ENCODE results near the gene SLPI. TPM values are rescaled to one million over a fixed set of nuclear protein-coding genes. Genes with fewer than 3 reads are reported as not detected.

Gene SLPI
- total RNA-seq, 1 donor, result 0.63 TPM

GRCh38 chr20:45288860-45289259 lies 34.5 kb upstream of the SLPI start:
- peaks cover 8% of the 10 kb centered on the region for H3K27me3 ChIP-seq (ENCODE audit: insufficient read depth, low read length)
- no peak overlapping the region for H3K4me3 ChIP-seq (ENCODE audit: low read length)

GRCh38 chr20:45288376-45288775 lies 34.0 kb upstream of the SLPI start:
- H3K4me1 ChIP-seq (ENCODE audit: insufficient read depth, low read length), result peaks cover 12% of the 10 kb centered on the region
- H3K4me3 ChIP-seq (ENCODE audit: low read length), result no peak overlapping the region
- no peaks in the 10 kb centered on the region for H3K9me3 ChIP-seq (ENCODE audit: low read depth, low read length)
- peaks cover 7% of the 10 kb centered on the region for H3K27me3 ChIP-seq (ENCODE audit: insufficient read depth, low read length)

More at GRCh38 chr20:45288860-45289259, 34.5 kb upstream of the SLPI start:
- Histone ChIP-seq H3K9me3 (ENCODE audit: low read depth, low read length) (no peaks in the 10 kb centered on the region), H3K4me1 (ENCODE audit: insufficient read depth, low read length) (peaks cover 15% of the 10 kb centered on the region)

DNA sequence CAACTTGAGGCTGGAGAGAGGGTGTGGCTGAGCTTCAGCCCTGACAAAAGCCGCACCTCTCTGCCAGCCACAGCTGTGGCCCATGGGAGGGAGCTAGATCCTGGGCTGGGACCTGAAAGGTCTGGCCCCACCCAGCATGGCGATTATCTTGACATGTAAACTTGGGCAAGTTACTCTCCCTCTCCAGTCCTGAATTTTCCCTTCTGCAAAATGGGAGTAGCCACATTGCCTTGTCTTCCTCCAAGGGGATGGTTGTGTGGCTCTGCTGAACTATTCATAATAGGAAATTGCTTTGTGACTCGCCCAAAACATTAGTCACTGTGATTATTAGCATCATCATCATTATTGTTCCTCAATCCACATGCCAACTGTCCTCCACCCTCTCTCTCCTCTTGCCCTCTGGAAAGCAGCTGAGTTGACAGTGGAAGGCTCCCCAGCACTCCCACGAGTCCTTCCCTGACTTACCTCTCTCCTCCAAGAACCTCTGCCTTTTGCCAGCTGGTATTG lies 29.2 kb upstream of the SLPI start:
- H3K4me1 ChIP-seq (ENCODE audit: insufficient read depth, low read length), result no peaks in the 10 kb centered on the region
- no peaks in the 10 kb centered on the region for H3K9me3 ChIP-seq (ENCODE audit: low read depth, low read length)
- H3K27me3 ChIP-seq (ENCODE audit: insufficient read depth, low read length), result no peaks in the 10 kb centered on the region
- no peak overlapping the region for H3K4me3 ChIP-seq (ENCODE audit: low read length)

DNA sequence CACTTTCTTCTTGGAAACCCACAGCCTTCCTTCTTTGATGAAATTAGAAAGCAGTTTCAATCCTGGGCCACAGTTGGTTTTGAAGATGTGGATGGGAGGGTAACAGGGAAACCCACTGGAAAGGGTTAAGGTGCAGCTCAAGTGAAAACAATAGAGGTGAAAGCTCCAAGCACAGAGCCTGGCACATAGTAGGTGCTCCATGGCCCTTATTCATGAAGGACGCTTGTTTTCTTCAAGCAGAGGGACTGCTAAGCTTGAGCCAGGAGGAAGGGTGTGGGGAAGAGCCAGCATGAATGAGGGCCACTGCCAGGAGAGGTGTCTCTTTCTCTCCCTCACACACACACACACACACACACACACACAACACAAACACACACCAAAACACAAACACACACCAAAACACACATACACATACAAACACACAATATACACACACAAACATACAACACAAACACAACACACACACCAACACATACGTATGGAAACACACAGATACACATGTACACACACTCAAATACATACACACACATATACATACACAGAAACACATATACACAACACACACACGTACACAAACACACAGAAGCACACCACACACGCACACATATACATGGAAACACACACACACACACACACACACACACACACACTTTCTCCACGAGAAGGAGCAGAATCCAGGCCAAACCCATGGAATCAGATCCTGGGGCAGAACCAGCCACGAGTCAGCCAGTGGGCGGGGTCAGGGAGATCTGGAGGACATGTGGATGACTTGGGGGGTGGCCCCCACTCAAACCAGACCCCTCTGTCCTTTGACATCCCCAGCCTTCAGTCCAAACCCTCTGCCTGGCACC lies 28.6 kb upstream of the SLPI start:
- Histone ChIP-seq H3K27me3 (ENCODE audit: insufficient read depth, low read length) (no peaks in the 10 kb centered on the region), H3K4me1 (ENCODE audit: insufficient read depth, low read length) (no peaks in the 10 kb centered on the region), H3K4me3 (ENCODE audit: low read length) (no peak overlapping the region), H3K9me3 (ENCODE audit: low read depth, low read length) (no peaks in the 10 kb centered on the region)

DNA sequence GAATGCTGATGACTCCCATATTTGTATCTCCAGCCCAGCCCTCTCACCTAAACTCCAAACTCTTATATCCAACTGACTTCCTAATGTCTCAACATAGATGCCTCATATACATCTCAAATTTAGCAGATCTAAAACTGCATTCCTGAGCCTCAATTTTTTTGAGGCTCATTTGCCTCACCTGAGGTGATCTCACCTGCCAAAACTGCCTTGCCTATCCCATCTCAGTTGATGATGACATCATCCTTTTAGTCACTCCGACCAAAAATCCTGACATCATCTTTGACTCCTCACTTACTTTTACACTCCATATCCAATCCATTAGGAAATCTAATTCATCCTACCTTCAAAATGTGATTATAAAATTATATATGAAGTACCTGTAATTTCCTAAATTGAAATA lies 25.6 kb upstream of the SLPI start:
- H3K4me1 ChIP-seq (ENCODE audit: insufficient read depth, low read length), result no peaks in the 10 kb centered on the region
- no peaks in the 10 kb centered on the region for H3K9me3 ChIP-seq (ENCODE audit: low read depth, low read length)
- H3K27me3 ChIP-seq (ENCODE audit: insufficient read depth, low read length), result peaks cover 4% of the 10 kb centered on the region
- H3K4me3 ChIP-seq (ENCODE audit: low read length), result no peak overlapping the region

- Histone ChIP-seq H3K9me3 (ENCODE audit: low read depth, low read length) (no peaks in the 10 kb centered on the region), H3K4me3 (ENCODE audit: low read length) (no peak overlapping the region), H3K27me3 (ENCODE audit: insufficient read depth, low read length) (peaks cover 10% of the 10 kb centered on the region), H3K4me1 (ENCODE audit: insufficient read depth, low read length) (no peaks in the 10 kb centered on the region)
Observed at GRCh38 chr20:45275338-45275737, 21.0 kb upstream of the SLPI start.

- peaks cover 9% of the 10 kb centered on the region for H3K27me3 ChIP-seq (ENCODE audit: insufficient read depth, low read length)
- no peak overlapping the region for H3K4me3 ChIP-seq (ENCODE audit: low read length)
- H3K9me3 ChIP-seq (ENCODE audit: low read depth, low read length), result no peaks in the 10 kb centered on the region
- no peaks in the 10 kb centered on the region for H3K4me1 ChIP-seq (ENCODE audit: insufficient read depth, low read length)
Observed at GRCh38 chr20:45269754-45270270, 15.4 kb upstream of the SLPI start.

GRCh38 chr20:45269056-45269455 lies 14.7 kb upstream of the SLPI start:
- H3K27me3 ChIP-seq (ENCODE audit: insufficient read depth, low read length), result peaks cover 6% of the 10 kb centered on the region
- H3K4me3 ChIP-seq (ENCODE audit: low read length), result no peak overlapping the region
- H3K4me1 ChIP-seq (ENCODE audit: insufficient read depth, low read length), result no peaks in the 10 kb centered on the region
- H3K9me3 ChIP-seq (ENCODE audit: low read depth, low read length), result no peaks in the 10 kb centered on the region

GRCh38 chr20:45268531-45268930 lies 14.2 kb upstream of the SLPI start:
- H3K27me3 ChIP-seq (ENCODE audit: insufficient read depth, low read length), result peaks cover 7% of the 10 kb centered on the region
- no peaks in the 10 kb centered on the region for H3K4me1 ChIP-seq (ENCODE audit: insufficient read depth, low read length)
- no peaks in the 10 kb centered on the region for H3K9me3 ChIP-seq (ENCODE audit: low read depth, low read length)
- no peak overlapping the region for H3K4me3 ChIP-seq (ENCODE audit: low read length)

DNA sequence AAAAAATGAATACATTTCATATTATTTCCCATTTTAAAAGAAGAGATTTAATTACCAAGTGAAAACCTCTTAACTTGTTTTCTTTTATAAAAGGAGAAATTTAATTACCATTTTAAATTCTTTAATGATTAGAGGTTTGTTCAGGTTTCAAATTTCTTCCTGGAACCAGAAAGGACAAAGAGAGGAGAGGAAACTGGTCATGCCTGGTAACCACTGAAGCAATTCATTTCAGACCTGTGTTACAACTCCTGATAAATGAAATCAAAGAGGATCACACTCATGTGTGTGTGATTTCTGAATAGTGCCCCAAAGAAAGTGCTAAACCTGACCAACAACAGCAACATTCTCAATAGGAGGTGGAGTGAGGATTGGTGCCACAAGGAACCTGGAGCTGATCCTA lies 12.6 kb upstream of the SLPI start:
- Histone ChIP-seq H3K4me3 (ENCODE audit: low read length) (no peak overlapping the region), H3K4me1 (ENCODE audit: insufficient read depth, low read length) (no peaks in the 10 kb centered on the region), H3K27me3 (ENCODE audit: insufficient read depth, low read length) (peaks cover 14% of the 10 kb centered on the region), H3K9me3 (ENCODE audit: low read depth, low read length) (no peaks in the 10 kb centered on the region)

DNA sequence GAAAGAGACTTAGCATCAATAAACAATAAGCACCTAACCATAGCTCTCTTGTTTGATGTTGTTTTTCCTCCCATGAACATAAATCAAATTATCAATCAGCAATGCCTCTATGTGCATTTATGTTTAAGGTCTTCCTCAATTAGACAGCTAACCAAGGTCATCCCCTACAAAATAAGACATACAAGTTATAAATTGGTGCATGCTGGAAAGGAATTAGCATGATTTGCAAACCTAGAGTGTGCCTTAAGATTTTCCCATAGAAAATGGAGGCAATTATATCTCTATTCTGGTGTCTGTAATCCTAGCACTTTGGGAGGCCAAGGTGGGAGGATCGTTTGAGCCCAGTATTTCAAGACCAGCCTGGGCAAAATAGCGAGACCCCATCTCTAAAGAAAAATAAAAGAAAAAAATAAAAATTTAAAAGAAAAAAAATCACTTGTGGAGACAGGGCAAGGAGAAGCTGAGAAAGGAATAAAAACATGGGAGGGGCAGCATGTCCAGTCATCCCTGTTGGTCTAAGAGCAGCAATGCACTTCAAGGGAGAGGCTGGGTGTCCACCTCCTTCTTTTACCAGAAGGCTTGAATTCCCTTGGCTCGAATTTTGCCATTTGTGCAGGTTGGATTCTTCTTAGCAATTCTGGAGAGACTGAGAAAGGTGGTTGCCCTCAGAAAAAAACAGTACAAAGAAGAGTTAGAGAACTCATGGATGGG lies 9.3 kb upstream of the SLPI start:
- Histone ChIP-seq H3K9me3 (ENCODE audit: low read depth, low read length) (no peaks in the 10 kb centered on the region), H3K4me1 (ENCODE audit: insufficient read depth, low read length) (no peaks in the 10 kb centered on the region), H3K4me3 (ENCODE audit: low read length) (no peak overlapping the region), H3K27me3 (ENCODE audit: insufficient read depth, low read length) (peaks cover 11% of the 10 kb centered on the region)

DNA sequence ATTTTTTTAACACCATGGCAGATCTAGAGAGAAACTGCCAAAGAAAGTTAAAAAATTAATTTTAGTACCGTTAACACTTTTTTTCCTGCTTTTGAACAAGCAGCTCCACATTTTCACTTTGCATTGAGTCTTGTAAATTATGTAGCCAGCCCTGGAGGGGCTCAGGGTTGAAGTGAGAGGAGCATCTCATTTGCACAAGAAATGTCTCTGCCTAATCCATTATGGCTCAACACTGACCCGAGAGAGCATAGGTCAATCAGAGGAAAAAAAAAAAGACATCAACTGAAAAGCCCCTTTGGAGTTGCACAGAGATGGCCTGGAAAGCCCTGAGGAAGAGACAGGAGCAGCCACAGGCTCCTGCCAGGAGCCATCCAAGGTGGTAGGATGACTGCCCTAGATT lies 4.3 kb upstream of the SLPI start:
- Histone ChIP-seq H3K4me1 (ENCODE audit: insufficient read depth, low read length) (peaks cover 29% of the 10 kb centered on the region), H3K27me3 (ENCODE audit: insufficient read depth, low read length) (peaks cover 7% of the 10 kb centered on the region), H3K4me3 (ENCODE audit: low read length) (no peak overlapping the region), H3K9me3 (ENCODE audit: low read depth, low read length) (no peaks in the 10 kb centered on the region)

GRCh38 chr20:45258259-45258658 lies 3.9 kb upstream of the SLPI start:
- Histone ChIP-seq H3K9me3 (ENCODE audit: low read depth, low read length) (no peaks in the 10 kb centered on the region), H3K4me3 (ENCODE audit: low read length) (no peak overlapping the region), H3K27me3 (ENCODE audit: insufficient read depth, low read length) (peaks cover 4% of the 10 kb centered on the region), H3K4me1 (ENCODE audit: insufficient read depth, low read length) (peaks cover 30% of the 10 kb centered on the region)

GRCh38 chr20:45257711-45258110 lies 3.3 kb upstream of the SLPI start:
- H3K4me3 ChIP-seq (ENCODE audit: low read length), result no peak overlapping the region

DNA sequence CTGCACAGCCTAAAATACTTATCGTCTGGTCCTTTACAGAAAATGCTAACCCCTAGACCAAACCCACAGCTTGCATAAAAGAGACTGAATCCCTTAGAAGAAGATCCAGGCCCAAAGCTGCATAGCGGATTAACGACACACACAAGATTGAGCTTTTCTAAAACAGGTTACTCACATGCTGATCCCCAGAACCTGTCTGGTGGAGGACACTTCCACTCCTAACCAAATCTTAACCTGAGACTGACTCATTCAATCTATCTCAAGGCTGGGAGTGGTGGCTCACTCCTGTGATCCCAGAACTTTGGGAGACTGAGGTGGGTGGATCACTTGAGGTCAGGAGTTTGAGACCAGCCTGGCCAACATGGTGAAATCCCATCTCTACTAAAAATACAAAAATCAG lies 2.8 kb upstream of the SLPI start:
- no peaks in the 10 kb centered on the region for H3K9me3 ChIP-seq (ENCODE audit: low read depth, low read length)
- no peak overlapping the region for H3K4me3 ChIP-seq (ENCODE audit: low read length)
- H3K27me3 ChIP-seq (ENCODE audit: insufficient read depth, low read length), result no peaks in the 10 kb centered on the region
- H3K4me1 ChIP-seq (ENCODE audit: insufficient read depth, low read length), result peaks cover 30% of the 10 kb centered on the region

More at GRCh38 chr20:45257711-45258110, 3.3 kb upstream of the SLPI start:
- no peaks in the 10 kb centered on the region for H3K27me3 ChIP-seq (ENCODE audit: insufficient read depth, low read length)
- no peaks in the 10 kb centered on the region for H3K9me3 ChIP-seq (ENCODE audit: low read depth, low read length)
- H3K4me1 ChIP-seq (ENCODE audit: insufficient read depth, low read length), result peaks cover 30% of the 10 kb centered on the region
